ENCODE measurements around the gene MRPS21. TPM values are rescaled to one million over a fixed set of nuclear protein-coding genes. Genes with fewer than 3 reads are reported as not detected.
A peak's percentile ranks its signal among the peaks of the same experiment; 100 is the strongest.

The MRPS21 gene
- total and polyA plus RNA-seq, 9 of the 15 experiments (the other 6 are each of a cell fraction or from before 2014, with no cell fraction given): 119 to 407 (median 149) TPM

DNA sequence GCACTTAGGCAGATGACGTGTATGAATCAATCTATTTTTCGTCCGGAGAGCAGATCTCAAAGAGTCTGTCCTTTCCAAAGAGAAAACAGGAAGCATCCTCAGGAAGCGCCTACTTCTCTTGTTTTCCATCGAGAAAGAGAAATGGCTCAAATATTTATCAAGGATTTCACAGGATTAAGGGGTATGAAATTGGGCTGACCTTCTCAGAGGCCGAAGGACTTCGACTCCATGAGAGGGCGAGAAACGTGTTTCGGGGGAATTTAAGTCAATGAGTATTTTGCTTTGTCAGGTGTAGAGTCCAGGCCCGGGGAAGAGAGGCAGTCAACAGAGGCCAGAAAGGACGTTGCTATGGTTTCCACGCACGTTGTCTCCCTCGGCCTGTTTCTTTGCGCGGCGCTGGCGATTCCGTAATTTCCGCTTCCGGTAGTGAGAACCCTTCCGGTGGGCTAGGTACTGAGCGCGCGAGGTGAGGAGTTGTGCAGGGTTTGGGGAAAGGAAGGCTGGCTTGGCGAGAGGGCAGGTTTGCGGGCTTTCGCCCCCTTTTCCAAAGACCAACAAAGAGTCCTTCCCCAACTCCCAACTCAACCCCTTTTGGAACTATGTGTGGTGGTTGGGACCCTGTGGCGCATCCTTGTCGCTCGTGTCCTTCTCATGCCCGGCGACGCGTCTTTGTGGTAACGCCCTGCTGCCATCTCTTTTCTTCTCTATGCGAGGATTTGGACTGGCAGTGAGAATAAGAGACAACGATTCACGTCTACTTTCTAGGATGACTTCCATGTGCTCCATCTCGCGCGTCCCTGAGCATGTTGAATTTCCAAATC is at the start of gene MRPS21 (continued):
- TF ChIP-seq NR4A1 (CRISPR knock-in tag; IDR thresholded peaks at IDR 0.05) (no peak), NR4A1 (tag; IDR thresholded peaks at IDR 0.05) (0 out of 2 replicates have a peak, but pooled peaks have one; percentile 45), ZNF316 (IDR thresholded peaks at IDR 0.05) (peak; percentile 92), GABPB2 (CRISPR knock-in tag; conservative IDR thresholded peaks at IDR 0.05) (no peak), SMAD2 (IDR thresholded peaks at IDR 0.05; ENCODE audit: low read depth, low read length) (no peak), NRF1 (conservative IDR thresholded peaks at IDR 0.05 in 1 of 2, IDR thresholded peaks at IDR 0.05 in 1 of 2) (peak; percentile 54 to 64), ARNT (IDR thresholded peaks at IDR 0.05) (peak in 1 of 2 experiments; percentile 82; a peak in 1 of 4 replicates), MBD2 (IDR thresholded peaks at IDR 0.05; ENCODE audit: borderline replicate concordance, low read depth) (peak; percentile 77), ZNF384 (IDR thresholded peaks at IDR 0.05; ENCODE audit: low read depth, low read length) (no peak), TEAD4 (IDR thresholded peaks at IDR 0.05; ENCODE audit: low read length) (no peak), TEAD4 (CRISPR knock-in tag; IDR thresholded peaks at IDR 0.05; ENCODE audit: borderline replicate concordance) (no peak), ZNF280A (IDR thresholded peaks at IDR 0.05; ENCODE audit: low read depth, partially characterized antibody) (no peak), KLF6 (CRISPR knock-in tag; IDR thresholded peaks at IDR 0.05; ENCODE audit: borderline replicate concordance) (no peak), XRCC5 (IDR thresholded peaks at IDR 0.05; ENCODE audit: low read depth, low read length) (no peak), CAMTA2 (CRISPR knock-in tag; conservative IDR thresholded peaks at IDR 0.05) (no peak), HBP1 (CRISPR knock-in tag; IDR thresholded peaks at IDR 0.05) (no peak), ZNF140 (CRISPR knock-in tag; IDR thresholded peaks at IDR 0.05) (no peak), ZSCAN29 (IDR thresholded peaks at IDR 0.05) (no peak), WHSC1 (IDR thresholded peaks at IDR 0.05; ENCODE audit: low read length) (no peak), STAT5B (CRISPR knock-in tag; IDR thresholded peaks at IDR 0.05) (no peak), ZNF707 (CRISPR knock-in tag; conservative IDR thresholded peaks at IDR 0.05) (no peak), TRIM25 (IDR thresholded peaks at IDR 0.05; ENCODE audit: borderline replicate concordance) (no peak), ZNF644 (tag; IDR thresholded peaks at IDR 0.05; ENCODE audit: low read depth) (no peak)
- TF ChIP-seq, protein P1, sequence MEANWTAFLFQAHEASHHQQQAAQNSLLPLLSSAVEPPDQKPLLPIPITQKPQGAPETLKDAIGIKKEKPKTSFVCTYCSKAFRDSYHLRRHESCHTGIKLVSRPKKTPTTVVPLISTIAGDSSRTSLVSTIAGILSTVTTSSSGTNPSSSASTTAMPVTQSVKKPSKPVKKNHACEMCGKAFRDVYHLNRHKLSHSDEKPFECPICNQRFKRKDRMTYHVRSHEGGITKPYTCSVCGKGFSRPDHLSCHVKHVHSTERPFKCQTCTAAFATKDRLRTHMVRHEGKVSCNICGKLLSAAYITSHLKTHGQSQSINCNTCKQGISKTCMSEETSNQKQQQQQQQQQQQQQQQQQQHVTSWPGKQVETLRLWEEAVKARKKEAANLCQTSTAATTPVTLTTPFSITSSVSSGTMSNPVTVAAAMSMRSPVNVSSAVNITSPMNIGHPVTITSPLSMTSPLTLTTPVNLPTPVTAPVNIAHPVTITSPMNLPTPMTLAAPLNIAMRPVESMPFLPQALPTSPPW (CRISPR knock-in tag; IDR thresholded peaks at IDR 0.05): 0 out of 2 replicates have a peak, but pooled peaks have one; percentile 7

Data from K562 (cell line).